HG03135 (cell line): ENCODE data around the gene IL21R.

ENCODE experiments used
- ATAC-seq: cut with Tn5 transposase; IDR thresholded peaks from one replicate; pipeline ENCODE4 v1.9.1; 2021; ENCODE audit warnings: mild to moderate bottlenecking, moderate library complexity; ENCODE audit not compliant: unreplicated experiment

Gene IL21R

GRCh38 chr16:27401768-27402568, at the start of gene IL21R:
Gene IL21R (plus strand): TSS chr16:27402174. CDS start chr16:27430072, 27,898 bp downstream.
- ATAC-seq = peak; percentile 49

- ATAC-seq = no peak
Measured at GRCh38 chr16:27353853-27354252, 48.1 kb upstream of the IL21R start.

- ATAC-seq = no peak
Measured at GRCh38 chr16:27355610-27356009, 46.4 kb upstream of the IL21R start.

- ATAC-seq = no peak
Measured at GRCh38 chr16:27356794-27357193, 45.2 kb upstream of the IL21R start.

GRCh38 chr16:27359051-27359450, 42.9 kb upstream of the IL21R start:
- ATAC-seq = no peak

GRCh38 chr16:27359615-27360014, 42.4 kb upstream of the IL21R start:
- no peak for ATAC-seq

GRCh38 chr16:27361987-27362386, 40.0 kb upstream of the IL21R start:
- ATAC-seq = no peak

GRCh38 chr16:27362570-27363245, 39.3 kb upstream of the IL21R start:
- no peak for ATAC-seq

- ATAC-seq = no peak
Measured at GRCh38 chr16:27363246-27363632, 38.7 kb upstream of the IL21R start.

GRCh38 chr16:27363797-27364196, 38.2 kb upstream of the IL21R start:
- ATAC-seq = no peak

GRCh38 chr16:27364493-27365141, 37.4 kb upstream of the IL21R start:
- no peak for ATAC-seq

- no peak for ATAC-seq
Measured at GRCh38 chr16:27365142-27366089, 36.6 kb upstream of the IL21R start.

- peak; percentile 2 for ATAC-seq
Measured at GRCh38 chr16:27366687-27367460, 35.1 kb upstream of the IL21R start.

- ATAC-seq = peak; percentile 64
Measured at GRCh38 chr16:27367461-27368357, 34.3 kb upstream of the IL21R start.

- ATAC-seq = no peak
Measured at GRCh38 chr16:27368358-27368722, 33.6 kb upstream of the IL21R start.

GRCh38 chr16:27369806-27370205, 32.2 kb upstream of the IL21R start:
- no peak for ATAC-seq

- no peak for ATAC-seq
Measured at GRCh38 chr16:27370318-27370717, 31.7 kb upstream of the IL21R start.

GRCh38 chr16:27373312-27373711, 28.7 kb upstream of the IL21R start:
- ATAC-seq = no peak

GRCh38 chr16:27374221-27374803, 27.7 kb upstream of the IL21R start:
- peak; percentile 35 for ATAC-seq
